Activated CD8-positive, alpha-beta memory T cell treated with anti-CD3 and anti-CD28 coated beads, Interleukin-2, amount 50 U/mL, for 1 hour (primary cell): ENCODE data around the gene OPALIN.
"Not testable (repeated sequence)": the region's sequence is repeated elsewhere in the genome, so short reads cannot be mapped to it uniquely, and the experiment has no call there.

Source experiments
- DNase-seq: peaks from one replicate; pipeline ENCODE4 v3.0.0-alpha.2; 2020; ENCODE audit errors: extremely low read depth

The OPALIN gene

DNA sequence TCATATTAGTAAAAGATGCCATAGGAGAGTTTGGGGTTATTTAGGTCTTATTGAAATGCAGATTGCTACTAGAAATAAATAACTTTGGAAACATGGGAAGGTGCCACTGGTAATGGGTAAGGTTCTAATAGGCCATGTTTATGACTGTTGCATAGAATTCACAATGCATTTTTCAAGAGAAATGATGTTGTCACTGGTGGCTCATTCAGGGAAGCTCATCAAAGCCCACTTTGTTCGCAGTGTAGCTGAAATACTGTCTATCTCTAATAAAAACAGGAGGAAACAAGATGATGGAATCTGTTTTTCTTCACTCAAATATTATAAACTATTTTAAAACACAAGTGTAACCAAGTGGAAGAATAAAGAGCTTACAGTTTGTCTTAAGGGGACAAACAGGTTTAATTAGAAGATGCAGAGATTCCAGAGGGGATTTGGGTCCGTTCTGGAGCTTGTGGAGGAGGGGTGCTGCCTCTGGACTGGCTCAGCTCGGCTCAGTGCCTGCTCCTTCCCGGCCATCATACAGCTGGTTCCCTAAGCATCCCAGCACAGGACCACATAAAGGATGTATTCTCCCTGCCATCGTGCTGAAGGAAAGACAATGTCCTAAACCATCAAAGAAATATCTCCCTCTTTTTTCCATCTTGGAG, 20.4 kb downstream of the OPALIN start:
- no peak for DNase-seq

DNA sequence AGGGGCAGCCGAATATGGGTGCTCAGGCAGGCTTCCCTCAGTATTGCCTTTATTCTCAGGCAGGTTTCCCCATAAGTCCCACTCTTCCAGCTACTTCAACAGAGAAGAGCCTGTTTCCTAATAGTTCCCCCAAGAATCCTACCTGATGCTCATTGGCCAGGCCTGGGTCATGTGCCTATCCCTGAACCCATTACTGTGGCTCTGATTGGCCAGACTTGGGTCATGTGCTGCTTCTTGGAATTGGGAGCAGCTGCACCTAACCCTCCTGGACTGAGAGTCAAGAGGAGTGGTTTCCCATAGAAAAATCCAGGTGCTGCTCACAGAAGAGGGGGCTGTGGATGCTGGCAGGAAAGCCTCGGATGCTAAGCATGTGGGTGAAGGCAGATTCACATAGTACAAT, 21.7 kb downstream of the OPALIN start:
- DNase-seq = no peak

DNA sequence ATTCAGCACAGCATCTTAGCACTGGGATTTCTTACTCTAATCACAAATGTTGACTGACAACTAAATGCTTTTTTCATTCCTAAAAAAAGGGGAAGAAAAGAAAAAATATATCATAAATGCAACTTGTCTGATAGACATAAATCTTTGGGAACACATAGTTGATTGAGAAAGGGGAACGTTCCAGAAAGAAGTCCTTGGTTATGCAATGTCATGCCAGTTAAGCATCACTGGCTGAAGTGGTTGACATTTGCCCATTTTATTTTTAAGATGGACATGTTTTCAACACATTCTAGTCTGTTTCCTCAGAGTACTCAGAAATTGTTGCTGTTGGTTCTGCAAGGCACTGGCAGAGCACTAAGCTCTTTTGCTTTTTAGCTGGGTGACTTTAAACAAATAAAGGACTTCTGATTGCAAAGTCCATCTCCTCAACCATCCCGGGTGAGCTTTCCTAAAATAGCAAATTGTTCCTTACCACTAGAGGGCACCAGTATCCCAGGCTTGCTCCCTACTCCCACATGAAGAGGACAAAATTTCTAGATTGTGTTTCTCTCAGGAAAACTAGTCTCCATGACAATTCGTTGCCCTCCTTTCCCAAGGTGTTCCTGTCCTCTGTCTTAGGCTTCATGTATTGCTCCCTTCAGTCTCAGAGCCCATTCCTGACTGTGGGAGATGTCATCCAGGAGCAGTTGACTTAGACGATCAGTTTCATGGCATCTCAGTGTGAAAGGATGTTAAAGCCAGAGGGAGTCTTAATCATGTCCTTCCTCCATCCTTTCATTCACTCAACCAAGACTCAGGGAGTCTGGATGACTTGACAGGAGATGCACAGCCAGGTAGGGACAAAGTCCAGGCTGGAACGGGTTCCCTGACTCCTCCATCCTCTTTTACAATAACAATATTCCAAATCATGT, 23.9 kb downstream of the OPALIN start:
- no peak for DNase-seq

DNA sequence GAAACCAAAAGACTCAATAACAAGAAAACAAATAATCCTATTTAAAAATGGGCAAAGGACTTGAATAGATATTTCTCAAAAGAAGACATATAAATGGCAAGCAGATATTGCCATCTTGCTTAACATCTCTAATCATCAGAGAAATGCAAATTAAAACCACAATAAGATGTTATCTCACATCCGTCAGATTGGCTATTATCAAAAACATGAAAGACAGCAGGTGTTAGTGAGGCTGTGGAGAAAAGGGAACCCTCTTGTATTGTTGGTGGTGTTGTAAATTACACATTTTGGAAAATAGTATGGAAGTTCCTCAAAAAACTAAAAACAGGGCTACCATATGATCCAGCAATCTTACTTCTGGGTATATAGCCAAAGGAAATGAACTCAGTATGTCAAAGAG, 25.7 kb downstream of the OPALIN start:
- no peak for DNase-seq

DNA sequence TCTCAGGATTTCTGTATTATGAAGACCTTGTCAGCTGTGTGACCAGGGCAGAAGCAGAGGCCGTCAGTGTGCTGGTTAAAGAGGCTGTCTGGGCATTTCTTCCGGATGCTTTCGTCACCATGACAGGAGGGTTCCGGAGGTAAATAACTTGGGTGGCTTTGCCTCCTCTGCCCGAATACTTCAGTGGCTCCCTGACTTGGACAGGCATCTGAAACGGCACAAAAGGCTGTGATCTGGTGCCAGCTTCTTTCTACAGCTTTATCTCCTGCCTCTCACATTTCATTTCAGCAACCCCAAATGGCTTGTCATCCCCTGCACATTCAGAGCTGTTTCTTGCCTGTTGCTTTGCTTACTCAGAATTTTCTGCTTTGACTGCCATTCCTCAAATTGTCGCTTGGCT, 31.3 kb downstream of the OPALIN start:
- no peak for DNase-seq

DNA sequence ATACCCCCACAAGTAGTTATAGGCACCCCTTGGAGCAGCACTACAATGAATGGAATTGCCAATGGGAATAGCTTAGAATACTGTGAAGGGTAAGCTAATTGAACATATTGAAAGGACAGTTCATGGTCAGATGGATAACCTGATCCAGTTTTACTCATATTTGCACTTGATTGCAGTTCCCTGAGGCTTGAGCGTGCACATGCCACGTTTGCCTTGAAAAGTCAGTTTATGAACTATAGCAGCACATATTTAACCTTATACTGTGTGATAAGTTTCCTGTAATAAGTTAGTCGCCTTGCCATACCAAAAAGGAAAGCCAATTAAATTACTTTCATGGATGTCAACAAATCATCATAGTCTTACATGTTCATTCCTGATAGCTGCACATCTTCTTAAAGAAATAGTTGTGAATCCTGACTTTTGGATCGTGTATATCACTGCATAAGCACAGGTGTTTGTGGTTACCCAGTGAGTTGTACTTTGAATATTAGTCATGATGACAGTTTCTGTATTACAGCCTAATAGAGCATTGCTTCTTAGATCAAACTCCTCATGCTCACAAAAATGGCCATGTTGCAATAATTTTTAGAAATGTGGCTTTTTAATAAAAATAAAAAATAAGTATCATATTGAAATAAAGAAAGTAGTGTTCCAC, 33.0 kb downstream of the OPALIN start:
- no peak for DNase-seq

DNA sequence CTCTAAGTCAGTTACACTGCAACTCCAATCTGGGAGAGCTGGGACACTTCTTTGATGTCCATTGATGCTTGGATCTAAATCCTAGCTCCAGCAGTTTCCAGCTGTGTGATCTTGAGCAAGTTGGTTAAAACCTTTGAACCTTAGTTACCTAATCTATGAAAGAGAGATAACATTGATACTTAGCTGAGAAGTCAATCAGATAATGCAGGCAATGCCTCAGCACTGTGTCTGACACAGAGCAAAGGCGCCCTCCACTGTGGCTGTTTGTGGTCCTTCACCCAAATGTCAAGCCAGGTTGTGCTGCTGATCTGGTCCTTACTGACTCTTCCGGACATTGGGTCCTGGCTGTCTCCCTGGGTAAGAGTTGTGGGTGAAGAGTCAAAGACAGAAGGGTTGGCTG, 34.4 kb downstream of the OPALIN start:
- DNase-seq = no peak

DNA sequence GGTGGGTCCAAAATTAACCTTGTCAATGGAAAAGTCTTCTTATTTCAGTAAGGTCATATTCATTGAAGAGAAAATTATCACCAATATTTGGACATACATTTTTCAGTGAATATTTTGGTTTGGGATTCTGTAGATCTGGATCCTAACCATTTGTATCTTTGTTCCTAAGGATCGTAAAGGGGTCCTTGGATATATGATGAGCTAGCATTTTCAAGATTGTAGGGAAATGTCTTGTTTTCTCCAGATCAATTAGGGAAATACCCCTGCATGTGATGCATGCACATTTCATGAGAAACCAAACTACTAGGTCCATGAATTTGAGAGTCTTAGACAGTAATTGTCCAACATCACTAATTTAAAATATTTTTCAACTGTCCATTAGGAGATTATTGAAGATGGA, 36.5 kb downstream of the OPALIN start:
- DNase-seq = no peak

DNA sequence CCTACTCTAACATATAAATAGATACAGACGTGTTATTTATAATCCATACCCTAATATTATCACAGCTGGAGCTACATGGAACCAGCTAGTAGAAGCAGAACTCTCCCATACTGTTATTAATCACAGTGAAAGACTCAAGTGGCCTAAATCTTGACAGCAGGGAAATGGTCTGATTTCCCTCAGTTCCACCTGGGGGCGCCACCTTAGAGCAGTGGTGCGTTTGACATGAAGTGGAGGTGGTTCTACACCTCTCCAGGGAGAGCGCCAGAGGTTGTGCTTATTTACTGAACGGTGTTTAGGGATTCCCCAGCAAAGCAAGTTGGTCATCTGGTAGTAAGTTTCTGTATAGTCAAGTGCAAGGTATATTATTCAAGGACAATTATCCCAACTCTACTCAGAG, 37.0 kb downstream of the OPALIN start:
- DNase-seq = no peak

DNA sequence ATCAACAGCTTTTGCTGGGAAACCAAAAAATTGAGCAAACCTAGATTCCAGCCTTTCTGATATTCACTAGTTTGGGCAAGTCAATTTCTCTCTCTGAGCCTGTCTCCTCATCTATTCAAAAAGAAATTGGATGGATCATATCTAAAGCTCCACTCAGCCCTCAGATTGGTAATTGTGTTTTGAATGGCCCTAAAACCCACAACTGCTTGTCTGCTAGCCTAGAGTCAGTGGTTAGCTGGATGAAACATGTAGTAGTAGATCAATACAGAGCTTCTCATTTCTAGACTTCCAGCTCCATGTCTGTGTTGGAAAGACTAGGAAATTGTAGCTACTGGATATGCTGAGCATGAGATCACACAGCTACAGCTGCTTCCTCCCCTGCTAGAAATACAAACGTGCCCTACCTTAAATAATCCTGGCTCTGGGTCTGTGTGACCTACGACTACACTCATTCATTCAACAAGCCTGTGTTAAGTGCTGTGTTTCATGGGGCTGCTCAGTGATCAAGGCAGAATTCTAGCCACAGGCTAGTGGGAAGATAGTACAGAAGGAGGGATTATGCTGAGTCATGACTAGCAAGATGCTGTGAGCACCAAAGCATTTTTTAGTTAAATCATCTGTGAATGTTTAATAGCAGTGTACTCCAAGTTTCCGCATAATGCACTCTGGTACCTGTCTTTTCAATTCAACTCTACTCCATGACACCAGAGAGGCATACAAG, 38.9 kb downstream of the OPALIN start:
- DNase-seq = no peak

DNA sequence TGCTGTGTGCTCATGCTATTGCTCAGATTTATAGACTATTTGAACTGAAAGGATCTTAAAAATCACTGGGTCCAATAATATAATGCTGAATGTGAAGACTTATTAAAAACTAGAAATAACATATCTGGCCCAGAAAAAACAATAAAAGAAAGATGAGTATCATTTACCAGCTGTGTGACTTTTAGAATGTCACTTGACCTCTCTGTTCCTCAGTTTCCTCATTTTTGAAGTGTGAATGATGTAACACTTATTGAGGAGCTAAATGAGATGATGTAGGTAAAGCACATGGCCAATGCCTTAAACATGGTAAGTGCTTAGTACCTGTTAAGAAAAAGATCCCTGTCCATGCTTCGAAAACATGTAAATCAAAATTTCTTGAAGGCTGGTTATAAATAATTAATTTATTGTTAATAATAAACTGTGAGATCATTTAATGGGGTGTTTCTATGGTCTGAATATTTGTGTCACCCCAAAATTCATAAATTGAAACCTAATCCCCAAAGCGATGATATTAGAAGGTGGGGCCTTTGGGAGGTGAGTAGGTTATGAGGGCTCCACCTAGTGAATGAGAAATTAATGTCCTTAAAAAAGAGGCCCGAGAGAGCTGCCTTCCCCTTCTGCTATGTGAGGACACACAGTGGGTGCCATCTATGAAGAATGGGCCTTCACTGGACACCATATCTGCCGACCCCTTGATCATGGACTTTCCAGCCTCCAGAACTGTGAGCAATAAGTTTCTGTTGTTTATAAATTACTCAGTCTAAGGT, 41.6 kb downstream of the OPALIN start:
- DNase-seq = no peak

DNA sequence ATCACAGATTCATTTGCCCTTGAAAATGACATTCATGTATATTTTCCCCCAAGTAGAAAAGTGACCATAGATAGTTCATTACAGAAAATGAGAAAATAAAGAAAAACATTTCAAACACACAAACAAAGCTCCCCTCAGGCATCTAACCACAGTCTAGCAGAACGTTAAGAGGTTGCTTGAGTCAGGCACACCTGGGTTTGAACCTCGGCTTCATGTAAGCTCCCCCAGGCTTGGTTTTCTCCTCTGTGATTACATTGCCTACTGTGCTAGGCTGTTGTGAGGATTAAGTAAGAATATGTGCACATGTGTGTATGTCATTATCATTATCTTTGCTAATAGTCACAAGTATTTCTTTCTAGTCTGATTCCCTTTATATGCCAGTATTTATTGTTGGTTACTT, 45.5 kb downstream of the OPALIN start:
- no peak for DNase-seq

DNA sequence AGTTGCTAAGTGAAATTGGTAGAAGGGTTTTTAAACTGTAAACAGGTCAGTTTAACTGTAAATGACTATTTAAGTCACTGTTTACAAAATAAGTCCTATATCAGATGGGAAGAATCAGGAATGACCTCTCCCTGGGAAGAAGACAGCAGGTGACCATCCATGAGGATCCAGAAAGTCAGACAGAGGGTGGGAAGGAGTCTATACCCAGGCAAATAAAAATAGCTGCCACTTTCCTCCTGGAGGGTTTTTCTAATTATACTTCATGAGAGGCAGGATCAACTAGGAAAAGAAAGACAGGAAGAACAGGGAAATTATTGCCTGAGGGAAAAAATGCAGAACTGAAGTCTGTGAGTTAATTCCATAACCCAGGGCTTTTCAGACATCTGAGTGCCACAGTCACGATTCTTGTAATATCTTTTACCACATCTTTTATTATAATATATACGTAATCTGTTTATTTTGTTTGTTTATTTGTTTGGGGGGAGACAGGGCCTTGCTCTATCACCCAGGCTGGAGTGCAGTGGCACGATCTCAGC, 47.6 kb downstream of the OPALIN start:
- no peak for DNase-seq

DNA sequence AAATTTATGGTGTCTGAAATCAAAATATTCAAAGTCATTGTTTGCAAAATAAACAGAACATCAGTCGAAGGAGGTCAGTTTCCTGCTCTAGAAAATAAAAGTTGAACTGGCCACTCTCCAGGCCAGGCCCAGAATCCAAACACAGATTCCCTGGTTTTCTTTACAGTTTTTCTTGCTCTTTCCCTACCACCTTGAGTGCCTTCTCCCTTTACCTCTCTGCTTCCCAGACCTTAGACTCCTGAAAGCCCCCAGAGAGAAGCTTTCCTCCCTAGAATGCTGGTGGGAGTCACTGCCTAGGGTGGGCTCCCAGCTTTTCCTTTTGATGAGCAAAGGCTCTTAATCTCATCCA, 48.5 kb downstream of the OPALIN start:
- DNase-seq = no peak

DNA sequence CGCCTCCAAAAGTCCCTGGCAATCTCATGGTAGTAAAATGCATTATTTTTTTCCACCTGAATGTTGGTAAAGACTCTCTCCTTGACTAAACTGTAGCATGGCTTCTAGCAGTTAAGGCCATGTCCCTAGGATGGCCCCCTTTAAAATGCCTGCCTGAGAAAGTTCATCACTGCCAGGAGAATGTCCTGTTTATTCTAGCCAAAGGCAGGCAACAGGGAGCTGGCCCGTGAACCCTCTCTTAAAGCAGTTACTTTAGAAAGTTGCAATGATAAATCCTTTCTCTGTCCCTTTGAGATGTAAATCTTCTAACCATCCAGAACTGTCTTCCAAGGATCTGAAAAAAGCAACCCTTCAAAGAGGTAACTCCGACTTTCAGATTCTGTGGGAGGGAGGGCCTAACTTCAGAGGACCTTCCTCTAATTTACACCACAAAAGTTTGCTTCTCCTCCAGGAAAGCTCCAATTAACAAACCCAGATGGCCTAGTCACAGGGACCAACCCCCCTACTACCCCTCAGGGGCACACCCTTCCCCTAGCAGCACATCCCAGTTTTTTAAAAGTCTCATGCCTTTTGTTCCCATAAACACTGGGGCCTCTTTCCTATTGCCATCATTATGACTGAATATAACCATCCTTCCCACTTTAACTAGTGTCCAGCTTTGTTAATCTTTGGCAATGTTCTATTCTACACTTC, 49.0 kb downstream of the OPALIN start:
- DNase-seq = no peak

DNA sequence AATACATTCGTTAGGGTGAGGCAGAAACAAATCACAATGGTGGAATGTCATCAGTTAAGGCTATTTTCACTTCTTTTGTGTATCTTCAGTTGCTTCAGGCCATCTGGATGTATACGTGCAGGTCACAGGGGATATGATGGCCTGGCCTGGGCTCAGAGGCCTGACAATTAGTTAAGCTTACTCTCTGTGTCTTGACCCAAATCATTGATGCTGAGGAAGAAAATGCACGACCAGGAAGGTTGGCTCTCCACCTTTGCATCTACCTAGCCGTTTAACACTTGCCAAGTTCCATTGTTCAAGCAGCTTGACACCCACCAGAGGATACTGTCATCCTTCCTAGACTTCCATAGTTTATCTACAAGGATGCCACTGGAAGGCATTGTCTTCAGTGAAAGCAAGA, 49.9 kb downstream of the OPALIN start:
- not testable (repeated sequence) for DNase-seq

DNA sequence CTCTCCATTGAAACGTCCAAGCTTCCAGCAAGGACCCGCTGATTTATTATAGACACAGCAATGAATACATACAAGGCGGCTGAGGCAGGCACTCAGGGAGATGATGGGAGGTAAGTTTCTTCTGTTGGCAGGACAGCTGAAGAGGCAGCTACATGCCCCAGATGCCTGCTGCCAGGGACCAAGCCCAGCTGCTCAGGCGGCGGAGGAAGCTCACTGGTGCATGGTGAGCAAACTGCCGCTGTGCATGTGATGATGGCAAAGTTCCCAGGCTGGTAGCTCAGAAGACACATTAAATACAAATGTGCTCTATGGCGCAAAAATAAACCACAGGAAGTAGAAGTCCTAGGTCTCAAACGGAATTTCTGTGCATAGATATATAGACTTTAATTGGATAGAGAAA, 52.3 kb downstream of the OPALIN start:
- DNase-seq = no peak

DNA sequence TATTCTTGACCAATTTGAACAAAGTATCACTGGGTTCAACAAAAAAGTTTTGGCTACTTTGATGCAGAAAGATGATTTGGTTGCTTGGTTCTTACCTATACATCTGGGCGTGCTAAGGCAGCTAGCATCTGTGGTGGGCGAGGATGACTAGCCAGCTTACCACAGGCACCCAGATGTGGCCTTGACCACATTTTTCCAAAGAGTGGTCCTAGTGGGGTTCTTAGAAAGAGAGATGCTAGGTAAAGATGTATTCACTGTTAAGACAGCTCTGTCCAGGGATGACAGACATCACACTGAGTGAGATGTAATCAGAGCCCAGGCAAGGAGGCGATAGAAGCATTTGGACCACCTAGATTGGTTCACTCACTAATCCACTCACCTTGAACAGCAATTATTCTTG, 53.8 kb downstream of the OPALIN start:
- DNase-seq = no peak

DNA sequence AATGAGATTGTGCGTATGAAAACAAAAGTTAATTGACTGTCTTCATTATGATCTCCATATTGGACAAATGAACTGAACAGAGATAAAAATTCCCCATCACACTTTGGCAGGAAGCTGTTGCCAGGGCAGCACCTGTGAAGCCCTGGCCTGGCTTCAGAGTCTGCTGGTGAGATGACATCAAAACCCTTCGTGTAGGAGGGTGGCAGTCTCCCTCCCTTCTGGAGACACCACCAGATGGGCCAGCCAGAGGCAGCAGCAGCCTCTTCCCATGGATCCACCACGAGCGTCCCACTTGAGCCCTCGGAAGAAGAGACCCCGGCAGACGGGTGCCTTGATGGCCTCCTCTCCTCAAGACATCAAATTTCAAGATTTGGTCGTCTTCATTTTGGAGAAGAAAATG, 54.6 kb downstream of the OPALIN start, which contains the start of gene DNTT:
TSS of gene DNTT (plus strand) at position 205 of the 400 bp plus-strand sequence. CDS start at position 269, 64 bp downstream.
- DNase-seq = no peak

DNA sequence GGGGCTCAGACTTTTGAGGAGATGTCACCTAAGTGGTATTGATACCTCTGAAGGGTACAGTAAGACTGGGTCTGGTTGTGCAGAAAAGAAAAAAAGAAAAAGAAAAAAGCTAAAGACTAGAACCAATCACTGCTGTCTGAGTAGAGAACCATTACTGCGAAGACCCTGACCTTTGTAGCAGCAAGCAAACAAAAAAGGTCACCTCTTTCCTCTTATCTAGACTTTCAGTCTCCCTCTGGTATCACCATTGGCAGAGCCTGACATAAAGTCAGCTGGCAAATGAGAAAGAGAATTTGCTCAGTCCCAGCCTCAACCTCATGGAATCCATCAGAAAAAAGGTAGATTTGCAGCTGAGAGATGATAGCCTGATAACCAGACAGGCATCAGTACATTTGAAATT, 57.2 kb downstream of the OPALIN start:
- DNase-seq = no peak

DNA sequence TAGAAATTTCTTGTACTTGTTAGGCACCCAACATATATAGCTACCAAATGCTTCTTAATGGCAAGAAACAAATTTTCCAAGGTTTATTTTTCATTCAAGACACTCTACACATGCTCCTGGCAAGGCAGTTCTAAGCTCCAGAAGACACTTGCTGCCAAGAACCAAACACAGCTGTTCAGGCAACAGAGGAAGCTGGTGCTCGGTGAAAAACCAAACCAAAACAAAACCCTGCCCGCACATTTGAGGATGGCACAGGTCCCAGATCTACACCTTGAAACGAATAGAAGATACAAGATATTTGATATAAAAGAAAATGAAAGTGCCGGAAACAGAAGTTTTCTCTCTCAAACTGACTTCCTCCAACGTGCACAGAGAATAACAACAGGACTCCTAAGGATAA, 59.4 kb downstream of the OPALIN start:
- no peak for DNase-seq
